SK-N-SH treated with all-trans-retinoic acid at 6 μM for 48 hours (cell line): ENCODE results near the gene MYCN.
"Not testable (repeated sequence)": the region's sequence is repeated elsewhere in the genome, so short reads cannot be mapped to it uniquely, and the experiment has no call there.

Experiments used
- BACH2 ChIP-seq: fragments of 250-450 bp; sonication (Bioruptor Pico); IDR thresholded peaks from 2 replicates; pipeline ENCODE4 v1.9.0; 2021; ENCODE audit warnings: mild to moderate bottlenecking, borderline replicate concordance
- CREB5 ChIP-seq: fragments of 250-450 bp; sonication (Bioruptor Pico); IDR thresholded peaks from 2 replicates; pipeline ENCODE4 v1.5.1; 2020; ENCODE audit warnings: low read depth, mild to moderate bottlenecking, moderate library complexity
- ESRRG ChIP-seq: fragments of 250-450 bp; sonication (Bioruptor Pico); IDR thresholded peaks from 2 replicates; pipeline ENCODE4 v1.6.1; 2021; ENCODE audit warnings: mild to moderate bottlenecking
- ISL1 ChIP-seq: fragments of 250-450 bp; sonication (Bioruptor Pico); IDR thresholded peaks from 2 replicates; pipeline ENCODE4 v2.1.2; 2022; ENCODE audit warnings: mild to moderate bottlenecking, moderate library complexity
- OSR1 ChIP-seq: fragments of 250-450 bp; sonication (Bioruptor Pico); IDR thresholded peaks from 2 replicates; pipeline ENCODE4 v1.8.0; 2022; ENCODE audit warnings: moderate library complexity, mild to moderate bottlenecking, inconsistent platforms
- PATZ1 ChIP-seq: fragments of 250-450 bp; sonication (Bioruptor Pico); IDR thresholded peaks from 2 replicates; pipeline ENCODE4 v1.8.0; 2020; ENCODE audit warnings: mild to moderate bottlenecking, moderate library complexity, borderline replicate concordance
- RARB ChIP-seq: fragments of 250-450 bp; sonication (Bioruptor Pico); IDR thresholded peaks from 2 replicates; pipeline ENCODE4 v1.8.0; 2021; ENCODE audit warnings: mild to moderate bottlenecking, moderate library complexity
- SNAI2 ChIP-seq: fragments of 250-450 bp; sonication (Bioruptor Pico); IDR thresholded peaks from 2 replicates; pipeline ENCODE4 v1.5.0; 2020; ENCODE audit warnings: mild to moderate bottlenecking, moderate library complexity
- ZFP3 ChIP-seq: fragments of 250-450 bp; sonication (Bioruptor Pico); IDR thresholded peaks from 2 replicates; pipeline ENCODE4 v1.5.0; 2020; ENCODE audit warnings: mild to moderate bottlenecking, moderate library complexity
- ZFP30 ChIP-seq: fragments of 450-650 bp; formaldehyde crosslinking; IDR thresholded peaks from 2 replicates; pipeline ENCODE4 v1.5.0; 2022; ENCODE audit warnings: mild to moderate bottlenecking, moderate library complexity
- ZNF565 ChIP-seq: fragments of 450-650 bp; formaldehyde crosslinking; conservative IDR thresholded peaks from 2 replicates; pipeline ENCODE4 v1.5.0; 2020; ENCODE audit warnings: low read depth, mild to moderate bottlenecking, moderate library complexity
- TF ChIP-seq, protein P1 (sequence below): fragments of 250-450 bp; sonication (Bioruptor Pico); IDR thresholded peaks from 2 replicates; pipeline ENCODE4 v1.5.0; 2020; ENCODE audit warnings: mild to moderate bottlenecking, moderate library complexity
- TF ChIP-seq, protein P2 (sequence below): fragments of 250-450 bp; sonication (Bioruptor Pico); IDR thresholded peaks from 2 replicates; pipeline ENCODE4 v1.5.1; 2021; ENCODE audit warnings: mild to moderate bottlenecking, moderate library complexity

- not testable (repeated sequence) for TF ChIP-seq ZFP3; BACH2; OSR1 (CRISPR knock-in tag); ISL1 (CRISPR knock-in tag); CREB5 (CRISPR knock-in tag); RARB (CRISPR knock-in tag); ZFP30 (CRISPR knock-in tag); SNAI2 (CRISPR knock-in tag); ZNF565 (CRISPR knock-in tag); PATZ1 (CRISPR knock-in tag); ESRRG
- TF ChIP-seq, protein P1, sequence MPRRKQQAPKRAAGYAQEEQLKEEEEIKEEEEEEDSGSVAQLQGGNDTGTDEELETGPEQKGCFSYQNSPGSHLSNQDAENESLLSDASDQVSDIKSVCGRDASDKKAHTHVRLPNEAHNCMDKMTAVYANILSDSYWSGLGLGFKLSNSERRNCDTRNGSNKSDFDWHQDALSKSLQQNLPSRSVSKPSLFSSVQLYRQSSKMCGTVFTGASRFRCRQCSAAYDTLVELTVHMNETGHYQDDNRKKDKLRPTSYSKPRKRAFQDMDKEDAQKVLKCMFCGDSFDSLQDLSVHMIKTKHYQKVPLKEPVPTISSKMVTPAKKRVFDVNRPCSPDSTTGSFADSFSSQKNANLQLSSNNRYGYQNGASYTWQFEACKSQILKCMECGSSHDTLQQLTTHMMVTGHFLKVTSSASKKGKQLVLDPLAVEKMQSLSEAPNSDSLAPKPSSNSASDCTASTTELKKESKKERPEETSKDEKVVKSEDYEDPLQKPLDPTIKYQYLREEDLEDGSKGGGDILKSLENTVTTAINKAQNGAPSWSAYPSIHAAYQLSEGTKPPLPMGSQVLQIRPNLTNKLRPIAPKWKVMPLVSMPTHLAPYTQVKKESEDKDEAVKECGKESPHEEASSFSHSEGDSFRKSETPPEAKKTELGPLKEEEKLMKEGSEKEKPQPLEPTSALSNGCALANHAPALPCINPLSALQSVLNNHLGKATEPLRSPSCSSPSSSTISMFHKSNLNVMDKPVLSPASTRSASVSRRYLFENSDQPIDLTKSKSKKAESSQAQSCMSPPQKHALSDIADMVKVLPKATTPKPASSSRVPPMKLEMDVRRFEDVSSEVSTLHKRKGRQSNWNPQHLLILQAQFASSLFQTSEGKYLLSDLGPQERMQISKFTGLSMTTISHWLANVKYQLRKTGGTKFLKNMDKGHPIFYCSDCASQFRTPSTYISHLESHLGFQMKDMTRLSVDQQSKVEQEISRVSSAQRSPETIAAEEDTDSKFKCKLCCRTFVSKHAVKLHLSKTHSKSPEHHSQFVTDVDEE (CRISPR knock-in tag), result not testable (repeated sequence)
- TF ChIP-seq, protein P2, sequence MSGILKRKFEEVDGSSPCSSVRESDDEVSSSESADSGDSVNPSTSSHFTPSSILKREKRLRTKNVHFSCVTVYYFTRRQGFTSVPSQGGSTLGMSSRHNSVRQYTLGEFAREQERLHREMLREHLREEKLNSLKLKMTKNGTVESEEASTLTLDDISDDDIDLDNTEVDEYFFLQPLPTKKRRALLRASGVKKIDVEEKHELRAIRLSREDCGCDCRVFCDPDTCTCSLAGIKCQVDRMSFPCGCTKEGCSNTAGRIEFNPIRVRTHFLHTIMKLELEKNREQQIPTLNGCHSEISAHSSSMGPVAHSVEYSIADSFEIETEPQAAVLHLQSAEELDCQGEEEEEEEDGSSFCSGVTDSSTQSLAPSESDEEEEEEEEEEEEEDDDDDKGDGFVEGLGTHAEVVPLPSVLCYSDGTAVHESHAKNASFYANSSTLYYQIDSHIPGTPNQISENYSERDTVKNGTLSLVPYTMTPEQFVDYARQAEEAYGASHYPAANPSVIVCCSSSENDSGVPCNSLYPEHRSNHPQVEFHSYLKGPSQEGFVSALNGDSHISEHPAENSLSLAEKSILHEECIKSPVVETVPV (CRISPR knock-in tag), result not testable (repeated sequence)
Observed at GRCh38 chr2:15929008-15929407, 11.3 kb upstream of the MYCN start.
